ENCODE data around the gene PFDN1. TPM values are rescaled to one million over a fixed set of nuclear protein-coding genes. Genes with fewer than 3 reads are reported as not detected.

The PFDN1 gene
- polyA plus RNA-seq, 1 donor (not counting 4 experiments of a cell fraction or from before 2014, with no cell fraction given): 79.0 TPM

DNA sequence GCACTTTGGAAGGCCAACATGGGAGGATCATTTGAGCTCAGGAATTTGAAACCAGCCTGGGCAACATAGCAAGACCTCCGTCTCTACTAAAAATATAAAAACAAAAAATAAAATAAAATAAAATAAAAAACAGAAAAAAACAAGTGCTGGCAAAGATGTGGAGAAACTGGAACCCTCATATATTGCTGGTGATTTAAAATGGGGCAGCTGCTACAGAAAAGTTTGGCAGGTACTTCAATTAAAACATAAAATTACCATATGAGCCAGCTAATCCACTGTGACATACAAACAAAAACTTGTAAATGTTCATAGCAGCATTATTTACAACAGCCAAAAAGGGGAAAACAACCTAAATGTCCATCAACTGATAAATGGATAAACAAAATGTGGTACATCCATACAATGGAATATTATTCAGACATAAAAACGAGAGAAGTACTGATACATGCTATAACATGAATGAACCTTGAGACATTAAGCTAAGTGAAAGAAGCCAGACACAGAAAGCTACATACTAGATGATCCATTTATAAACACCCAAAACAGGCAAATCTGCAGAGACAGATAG, 42.7 kb downstream of the PFDN1 start:
- Histone ChIP-seq H3K79me2 (ENCODE audit: control insufficient read depth, insufficient read depth, low read length) (peaks cover 45% of the 10 kb centered on the region), H3K36me3 (ENCODE audit: control insufficient read depth in 2 of 2, extremely low read depth in 1 of 2, insufficient read depth in 2 of 2, low read length in 2 of 2) (peaks cover 0 to 18% of the 10 kb centered on the region in 2 experiments), H3K9me3 (ENCODE audit: control insufficient read depth, low read depth, low read length) (no peaks in the 10 kb centered on the region), H3K27me3 (ENCODE audit: control insufficient read depth, extremely low read depth, insufficient read depth, low read length) (no peaks in the 10 kb centered on the region), H3K27ac (ENCODE audit: control insufficient read depth, insufficient read depth, low read length) (peak overlapping the region; percentile 99), H3K4me3 (ENCODE audit: control insufficient read depth in 2 of 3, extremely low read depth in 1 of 3, insufficient read depth in 2 of 3, low read depth in 1 of 3, low read length in 3 of 3) (no peak overlapping the region), H3K4me1 (ENCODE audit: control insufficient read depth, extremely low read depth, insufficient read depth, low read length) (peaks cover 50% of the 10 kb centered on the region), H3K9ac (ENCODE audit: control insufficient read depth, extremely low read depth, insufficient read depth, low read length) (peak overlapping the region; percentile 67), H4K20me1 (ENCODE audit: control insufficient read depth, extremely low read depth, insufficient read depth, low read length) (no peaks in the 10 kb centered on the region), H2AFZ (ENCODE audit: control insufficient read depth, low read length) (no peak overlapping the region), H3K4me2 (ENCODE audit: control insufficient read depth, extremely low read depth, insufficient read depth, low read depth, low read length) (peak overlapping the region; percentile 57), H3K9me1 (ENCODE audit: control insufficient read depth, extremely low read depth, insufficient read depth, low read length) (peaks cover 3% of the 10 kb centered on the region)
- FAIRE-seq (no peak), DNase-seq (ENCODE audit: low read depth, low spot score) (no peak)
- TF ChIP-seq, protein P1, sequence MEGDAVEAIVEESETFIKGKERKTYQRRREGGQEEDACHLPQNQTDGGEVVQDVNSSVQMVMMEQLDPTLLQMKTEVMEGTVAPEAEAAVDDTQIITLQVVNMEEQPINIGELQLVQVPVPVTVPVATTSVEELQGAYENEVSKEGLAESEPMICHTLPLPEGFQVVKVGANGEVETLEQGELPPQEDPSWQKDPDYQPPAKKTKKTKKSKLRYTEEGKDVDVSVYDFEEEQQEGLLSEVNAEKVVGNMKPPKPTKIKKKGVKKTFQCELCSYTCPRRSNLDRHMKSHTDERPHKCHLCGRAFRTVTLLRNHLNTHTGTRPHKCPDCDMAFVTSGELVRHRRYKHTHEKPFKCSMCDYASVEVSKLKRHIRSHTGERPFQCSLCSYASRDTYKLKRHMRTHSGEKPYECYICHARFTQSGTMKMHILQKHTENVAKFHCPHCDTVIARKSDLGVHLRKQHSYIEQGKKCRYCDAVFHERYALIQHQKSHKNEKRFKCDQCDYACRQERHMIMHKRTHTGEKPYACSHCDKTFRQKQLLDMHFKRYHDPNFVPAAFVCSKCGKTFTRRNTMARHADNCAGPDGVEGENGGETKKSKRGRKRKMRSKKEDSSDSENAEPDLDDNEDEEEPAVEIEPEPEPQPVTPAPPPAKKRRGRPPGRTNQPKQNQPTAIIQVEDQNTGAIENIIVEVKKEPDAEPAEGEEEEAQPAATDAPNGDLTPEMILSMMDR (optimal IDR thresholded peaks at IDR 0.05 in 1 of 3, IDR thresholded peaks at IDR 0.05 in 1 of 3, conservative IDR thresholded peaks at IDR 0.05 in 1 of 3; ENCODE audit: extremely low read depth in 1 of 3, insufficient read depth in 2 of 3, low read length in 3 of 3): no peak
- TF ChIP-seq EZH2 (IDR thresholded peaks at IDR 0.05; ENCODE audit: low read length): no peak
- dilution Hi-C loops (cut with MboI; ENCODE audit: extremely low pct_ligation_motif_present, low sequenced_read_pairs): loop anchor here (10.0 kb wide), 1 partner anchor 55 kb away; no protein-coding TSS in a partner anchor

DNA sequence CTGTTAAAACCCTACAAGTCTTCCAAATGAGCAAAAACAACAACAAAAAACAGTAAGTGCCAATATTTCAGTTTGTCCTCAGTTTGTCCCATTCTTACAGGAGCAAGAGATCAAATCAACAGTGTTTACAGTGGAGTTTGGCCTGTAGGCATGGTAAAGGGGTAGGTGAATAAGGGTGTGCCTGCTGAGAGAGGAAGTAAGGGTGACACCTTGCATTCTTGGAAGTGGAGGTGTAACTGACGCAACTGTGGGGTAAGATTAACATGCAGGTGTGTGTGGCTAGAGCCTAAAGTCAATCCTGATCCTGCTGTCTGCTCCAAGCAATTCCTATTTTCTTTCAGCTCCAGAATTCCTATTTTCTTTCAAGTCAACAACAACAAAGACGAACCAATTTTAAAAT, 43.4 kb downstream of the PFDN1 start:
- H3K79me2 ChIP-seq (ENCODE audit: control insufficient read depth, insufficient read depth, low read length): peaks cover 46% of the 10 kb centered on the region
- H3K27me3 ChIP-seq (ENCODE audit: control insufficient read depth, extremely low read depth, insufficient read depth, low read length): no peaks in the 10 kb centered on the region
- H3K4me2 ChIP-seq (ENCODE audit: control insufficient read depth, extremely low read depth, insufficient read depth, low read depth, low read length): peak overlapping the region; percentile 57
- peaks cover 54% of the 10 kb centered on the region for H3K4me1 ChIP-seq (ENCODE audit: control insufficient read depth, extremely low read depth, insufficient read depth, low read length)
- H3K36me3 ChIP-seq (ENCODE audit: control insufficient read depth in 2 of 2, extremely low read depth in 1 of 2, insufficient read depth in 2 of 2, low read length in 2 of 2): peaks cover 0 to 18% of the 10 kb centered on the region in 2 experiments
- peaks cover 3% of the 10 kb centered on the region for H3K9me1 ChIP-seq (ENCODE audit: control insufficient read depth, extremely low read depth, insufficient read depth, low read length)
- H3K27ac ChIP-seq (ENCODE audit: control insufficient read depth, insufficient read depth, low read length): peak overlapping the region; percentile 99
- TF ChIP-seq EZH2 (IDR thresholded peaks at IDR 0.05; ENCODE audit: low read length): no peak
- TF ChIP-seq, protein P1 (optimal IDR thresholded peaks at IDR 0.05 in 1 of 3, IDR thresholded peaks at IDR 0.05 in 1 of 3, conservative IDR thresholded peaks at IDR 0.05 in 1 of 3; ENCODE audit: extremely low read depth in 1 of 3, insufficient read depth in 2 of 3, low read length in 3 of 3): no peak
- H2AFZ ChIP-seq (ENCODE audit: control insufficient read depth, low read length): no peak overlapping the region
- DNase-seq (ENCODE audit: low read depth, low spot score) (peak; percentile 69), FAIRE-seq (peak; percentile 98)
- no peak overlapping the region for H3K4me3 ChIP-seq (ENCODE audit: control insufficient read depth in 2 of 3, extremely low read depth in 1 of 3, insufficient read depth in 2 of 3, low read depth in 1 of 3, low read length in 3 of 3)
- H4K20me1 ChIP-seq (ENCODE audit: control insufficient read depth, extremely low read depth, insufficient read depth, low read length): no peaks in the 10 kb centered on the region
- no peaks in the 10 kb centered on the region for H3K9me3 ChIP-seq (ENCODE audit: control insufficient read depth, low read depth, low read length)
- H3K9ac ChIP-seq (ENCODE audit: control insufficient read depth, extremely low read depth, insufficient read depth, low read length): peak overlapping the region; percentile 63
- dilution Hi-C loops (cut with MboI; ENCODE audit: extremely low pct_ligation_motif_present, low sequenced_read_pairs): no loop called here

Data from keratinocyte (primary cell).